GM19023 (cell line): ENCODE data around the gene ABHD12.
"Not testable (repeated sequence)": the region's sequence is repeated elsewhere in the genome, so short reads cannot be mapped to it uniquely, and the experiment has no call there.

Experiments used
- ATAC-seq: cut with Tn5 transposase; IDR thresholded peaks from one replicate; pipeline ENCODE4 v1.9.1; 2021; ENCODE audit warnings: mild to moderate bottlenecking, moderate library complexity; ENCODE audit not compliant: unreplicated experiment

ABHD12 gene

DNA sequence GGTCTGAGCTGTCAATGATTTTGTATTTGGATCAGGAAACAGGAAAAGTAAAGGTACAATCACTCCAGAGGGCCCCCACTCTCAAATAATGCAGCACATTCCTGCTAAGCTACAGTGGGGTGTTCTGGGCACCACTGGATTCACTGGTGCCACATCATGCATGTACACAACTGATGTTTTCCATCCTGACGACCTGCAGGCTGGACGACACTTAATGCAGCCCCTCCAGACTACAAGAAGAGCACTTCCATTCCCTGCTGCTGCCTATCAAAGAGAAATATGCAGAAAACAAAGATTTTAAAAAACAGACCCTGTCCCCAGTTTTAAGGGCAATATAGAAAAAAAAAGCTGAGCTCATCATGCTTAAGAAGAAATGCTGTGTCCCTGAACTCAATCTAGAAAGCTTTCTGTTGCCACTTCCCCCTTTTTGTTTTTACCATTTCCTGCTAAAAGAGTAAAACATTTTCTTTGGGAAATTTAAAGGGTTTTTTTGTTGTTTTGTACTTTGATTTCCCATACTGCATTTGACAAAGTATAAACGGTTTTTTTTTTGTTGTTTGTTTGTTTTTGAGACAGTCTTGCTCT, 35.5 kb downstream of the ABHD12 start:
- ATAC-seq, result no peak

DNA sequence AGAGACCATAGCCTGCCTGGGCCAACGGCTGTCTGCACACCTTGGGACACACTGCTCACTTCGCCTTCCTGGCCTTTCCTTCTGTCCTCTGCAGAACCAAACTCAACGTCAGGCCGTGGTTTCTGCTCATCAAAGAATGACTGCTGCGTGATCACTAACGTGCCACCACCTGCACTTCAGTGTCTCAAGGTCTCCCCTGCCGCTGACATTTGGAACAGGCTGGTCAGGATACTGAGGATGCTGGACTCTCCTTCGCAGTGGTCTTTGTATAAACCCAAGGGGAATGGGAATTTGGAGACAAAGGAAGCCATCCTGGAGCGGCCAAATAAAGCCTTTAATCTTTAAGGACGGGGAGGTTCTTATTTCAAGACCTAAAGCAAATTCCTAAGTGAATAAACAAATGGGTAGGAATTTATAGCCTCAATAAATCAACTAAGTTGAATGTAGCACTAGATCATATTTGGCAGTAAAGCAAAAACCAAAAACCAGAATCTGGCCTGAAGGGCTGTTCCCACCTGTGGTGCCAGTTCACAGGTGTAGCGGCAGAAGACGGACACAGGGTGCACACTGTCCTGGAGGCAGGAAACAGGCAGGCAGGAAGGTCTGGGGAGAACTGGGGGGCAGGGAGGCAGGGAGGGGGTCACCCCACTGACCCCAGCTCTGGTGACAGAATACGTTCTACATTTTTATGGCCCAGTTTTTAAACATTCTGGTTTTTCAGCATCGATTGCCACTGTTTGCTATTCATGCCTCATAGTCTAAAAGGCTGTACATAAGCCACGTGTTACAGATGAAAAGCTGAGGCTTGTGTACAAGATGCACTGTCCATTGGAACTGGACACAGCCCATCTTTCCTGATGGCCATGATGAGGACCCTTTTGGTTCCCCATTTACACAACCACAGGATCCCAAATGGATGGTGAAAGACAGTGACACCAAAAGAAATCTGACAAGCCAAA, 36.6 kb downstream of the ABHD12 start:
- ATAC-seq, result no peak

DNA sequence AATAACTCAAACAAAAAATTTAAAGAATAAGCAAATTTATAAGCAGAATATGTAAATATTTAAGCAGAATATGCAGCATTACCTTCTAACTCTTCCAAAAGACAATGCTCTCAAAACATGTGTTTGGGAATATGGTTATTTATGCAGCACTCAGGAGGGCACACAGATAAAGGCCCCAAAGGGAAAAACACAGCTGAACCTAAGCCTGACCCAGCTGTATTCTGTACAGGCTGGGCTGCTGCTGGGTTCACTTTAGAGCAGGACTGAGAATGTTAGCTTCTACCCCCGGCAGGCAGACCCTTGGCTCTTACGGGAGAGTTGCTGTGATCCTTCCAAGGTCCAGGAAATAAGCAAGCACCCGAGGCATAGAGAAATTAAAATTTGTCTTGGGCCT, 37.3 kb downstream of the ABHD12 start:
- no peak for ATAC-seq

DNA sequence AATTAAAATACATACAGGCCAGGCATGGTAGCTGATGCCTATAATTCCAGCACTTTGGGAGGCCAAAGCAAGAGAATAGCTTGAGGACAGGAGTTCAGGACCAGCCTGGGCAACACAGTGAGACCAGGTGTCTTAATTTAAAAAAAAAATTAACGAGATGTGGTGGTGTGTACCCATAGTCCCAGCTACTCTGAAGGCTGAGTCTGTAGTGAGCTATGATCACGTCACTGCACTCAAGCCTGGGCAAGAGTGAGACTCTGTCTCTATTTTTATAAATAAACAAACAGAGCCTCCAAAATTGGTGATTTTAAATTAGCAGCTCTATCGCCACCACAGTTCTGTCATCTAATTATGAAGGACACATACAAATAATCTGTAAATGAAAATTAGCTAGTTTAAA, 37.9 kb downstream of the ABHD12 start:
- ATAC-seq, result no peak

DNA sequence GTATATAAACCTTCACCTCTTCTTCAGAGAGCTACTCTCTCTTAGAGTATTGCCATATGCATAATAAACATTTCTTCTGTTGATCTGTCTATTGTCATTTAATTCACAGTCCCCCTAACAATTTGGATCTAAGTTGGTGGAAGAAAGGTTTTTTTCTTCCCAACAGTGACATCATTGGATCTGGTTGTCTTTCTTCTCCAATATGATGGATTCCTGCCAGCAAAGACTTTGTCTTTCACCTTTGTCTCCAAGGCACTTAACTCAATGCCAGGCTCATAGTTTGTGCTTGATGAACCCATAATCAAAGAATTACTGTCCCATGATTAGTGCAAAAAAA, 39.6 kb downstream of the ABHD12 start:
- no peak for ATAC-seq

DNA sequence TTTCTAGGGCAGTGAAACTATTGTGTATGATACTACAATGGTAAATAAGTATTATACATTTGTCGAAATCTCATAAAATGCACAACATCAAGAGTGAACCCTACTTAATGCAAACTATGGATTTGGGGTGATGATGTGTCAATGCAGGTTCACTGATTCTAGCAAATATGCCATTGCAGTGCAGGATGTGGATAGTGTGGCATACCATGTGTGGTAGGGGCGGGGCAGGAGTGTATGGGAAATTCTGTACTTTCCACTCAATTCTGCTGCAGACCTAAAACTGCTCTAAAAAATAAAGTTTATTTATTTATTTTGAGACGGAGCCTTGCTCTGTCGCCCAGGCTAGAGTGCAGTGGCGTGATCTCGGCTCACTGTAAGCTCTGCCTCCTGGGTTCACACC, 44.3 kb downstream of the ABHD12 start:
- no peak for ATAC-seq

DNA sequence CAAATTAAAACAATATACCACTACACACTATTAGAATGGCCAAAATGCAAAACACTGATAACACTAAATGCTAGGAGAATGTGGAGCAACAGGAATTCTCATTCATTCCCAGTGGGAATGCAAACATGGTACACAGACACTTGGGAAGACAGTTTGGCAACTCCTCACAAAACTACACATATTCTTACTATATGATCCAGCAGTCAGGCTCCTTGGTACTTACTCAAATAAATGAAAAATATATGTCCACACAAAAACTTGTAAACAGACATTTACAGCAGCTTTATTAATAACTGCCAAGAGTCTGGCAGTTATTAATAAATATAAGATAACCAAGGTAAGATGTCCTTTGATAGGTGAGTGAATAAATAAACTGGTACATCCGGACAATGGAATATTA, 44.9 kb downstream of the ABHD12 start:
- ATAC-seq, result no peak

DNA sequence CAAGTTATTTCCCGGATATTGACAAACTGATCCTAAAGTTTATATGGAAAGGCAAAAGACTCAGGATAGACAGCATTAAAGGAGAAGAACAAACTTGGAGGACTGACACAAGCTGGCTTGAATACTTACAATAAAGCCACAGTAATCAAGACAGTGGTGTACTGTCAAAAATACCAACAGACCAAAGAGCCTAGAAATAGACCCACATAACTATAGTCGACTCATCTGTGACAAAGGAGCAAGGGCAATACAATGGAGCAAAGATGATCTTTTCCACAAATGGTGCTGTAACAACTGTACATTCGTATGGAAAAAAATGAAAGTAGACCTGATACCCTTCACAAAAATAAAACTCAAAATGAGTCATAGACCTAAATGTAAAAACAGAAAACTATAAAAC, 46.0 kb downstream of the ABHD12 start:
- no peak for ATAC-seq

DNA sequence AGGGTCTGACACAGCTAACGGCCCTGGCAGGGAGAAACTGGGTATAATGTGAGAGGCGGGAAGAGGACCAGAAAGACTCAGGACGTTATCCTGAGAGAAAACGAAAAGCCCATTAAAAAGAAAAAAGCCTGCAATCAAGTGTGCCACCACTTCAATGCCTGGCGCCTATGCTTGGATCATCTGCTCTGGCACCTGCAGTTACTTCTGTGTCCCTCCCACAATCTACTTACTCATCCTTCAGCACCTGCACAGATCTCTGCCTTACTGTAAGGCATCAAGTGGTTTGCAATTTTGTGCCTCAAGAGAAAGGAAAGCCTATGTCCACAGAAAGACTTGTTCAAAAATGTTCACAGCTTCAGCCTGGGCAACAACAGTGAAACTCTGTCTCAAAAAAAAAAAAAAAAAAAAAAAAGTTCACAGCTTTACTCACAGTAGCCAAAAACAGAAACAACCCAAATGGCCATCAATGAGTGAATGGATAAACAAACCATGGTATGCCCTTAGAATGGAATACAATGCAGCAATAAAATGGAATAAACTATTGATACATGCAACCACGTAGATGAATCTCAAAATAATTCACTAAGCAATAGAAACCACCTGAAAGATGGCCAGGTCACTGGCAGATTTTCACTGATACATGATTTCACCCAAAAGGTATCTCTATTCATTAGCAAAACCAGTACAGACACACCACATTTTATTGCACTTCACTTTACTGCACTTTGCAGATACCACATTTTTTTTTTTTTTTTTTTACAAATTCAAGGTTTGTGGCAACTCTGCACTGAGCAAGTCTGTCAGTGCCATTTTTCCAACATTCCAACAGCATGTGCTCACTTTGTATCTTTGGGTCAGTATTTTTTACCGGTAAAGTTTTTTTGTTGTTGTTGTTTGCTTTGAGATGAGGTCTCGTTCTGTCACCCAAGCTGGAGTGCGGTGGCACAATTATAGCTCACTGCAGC, 48.6 kb downstream of the ABHD12 start:
- ATAC-seq, result no peak

DNA sequence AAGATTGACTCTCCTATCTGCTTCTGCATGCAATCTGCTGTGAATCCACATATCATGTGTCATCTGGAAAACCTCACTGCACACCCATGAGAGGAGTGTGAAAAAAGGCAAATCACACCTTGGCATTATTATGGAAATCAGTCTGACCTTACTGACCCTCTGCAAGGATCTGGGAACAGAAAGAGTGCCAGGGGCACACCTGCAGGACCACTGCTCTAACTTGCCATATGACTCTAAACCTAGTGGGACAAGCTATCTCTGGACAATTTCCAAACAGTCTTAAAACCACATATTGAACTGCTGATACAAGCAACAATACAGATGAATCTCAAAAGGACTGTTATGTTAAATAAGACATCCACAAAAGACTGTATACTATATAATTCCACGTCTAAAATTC, 50.3 kb downstream of the ABHD12 start:
- no peak for ATAC-seq

DNA sequence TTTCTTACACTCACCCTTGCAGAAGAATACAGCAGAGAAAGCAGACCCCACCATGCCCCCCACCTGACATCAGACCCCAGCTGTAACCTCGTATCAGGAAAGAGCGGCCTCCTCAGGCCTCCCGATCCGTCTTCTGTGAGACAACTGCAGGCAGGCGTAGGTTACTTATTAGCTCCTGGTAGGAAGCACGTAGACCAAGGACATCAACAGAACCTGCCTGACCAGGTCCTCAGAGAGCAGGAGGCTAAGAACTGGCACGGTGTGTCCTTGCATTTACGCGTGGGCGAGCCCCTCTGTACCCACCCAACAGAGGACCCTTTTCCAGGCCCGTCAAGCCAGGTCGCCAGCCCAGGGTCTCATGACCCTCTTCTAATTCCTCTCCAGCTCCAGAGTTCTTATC, 51.0 kb downstream of the ABHD12 start:
- ATAC-seq, result no peak

DNA sequence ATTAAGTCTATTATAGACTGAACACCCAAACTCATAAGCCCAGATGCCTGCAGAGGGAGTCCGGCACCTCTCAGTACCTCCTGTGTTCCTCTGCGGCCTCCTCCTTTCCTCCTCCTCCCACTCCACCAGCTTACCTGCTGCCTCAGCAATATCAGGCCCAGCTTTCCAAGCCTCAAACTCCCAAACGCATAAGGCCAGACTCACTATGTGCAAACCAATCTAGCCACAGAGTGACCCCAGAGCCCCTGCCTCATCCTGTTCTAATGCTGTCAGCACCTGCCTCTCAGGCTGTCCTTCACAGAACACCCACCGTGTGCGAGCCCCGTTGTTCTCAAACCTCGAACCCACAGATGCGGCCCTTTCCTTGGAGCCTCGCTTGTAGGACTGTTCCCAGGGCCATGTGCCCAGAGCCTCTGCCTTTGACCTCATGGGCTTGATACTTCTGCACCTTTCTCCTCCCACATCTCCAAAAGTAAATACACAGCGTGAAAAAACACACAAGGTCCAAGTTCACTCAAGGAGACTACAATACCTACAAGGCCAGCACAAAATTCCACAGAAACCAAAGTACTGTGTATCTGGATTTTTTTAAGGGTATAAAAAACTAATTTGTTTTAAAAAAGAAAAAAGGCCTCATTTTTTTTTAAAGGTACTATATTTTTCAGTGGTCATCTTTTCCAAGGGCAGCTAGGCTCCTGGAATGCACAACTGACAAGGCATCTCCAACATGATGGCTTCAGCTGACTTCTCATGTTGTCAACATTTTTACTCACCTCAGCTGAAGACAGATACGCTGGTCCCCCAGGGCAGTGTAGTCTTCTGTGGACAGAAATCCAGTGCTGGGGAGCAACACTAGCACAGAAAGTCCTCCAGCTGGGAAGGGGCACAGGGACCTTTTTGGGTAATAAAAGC, 52.3 kb downstream of the ABHD12 start:
- ATAC-seq, result no peak

DNA sequence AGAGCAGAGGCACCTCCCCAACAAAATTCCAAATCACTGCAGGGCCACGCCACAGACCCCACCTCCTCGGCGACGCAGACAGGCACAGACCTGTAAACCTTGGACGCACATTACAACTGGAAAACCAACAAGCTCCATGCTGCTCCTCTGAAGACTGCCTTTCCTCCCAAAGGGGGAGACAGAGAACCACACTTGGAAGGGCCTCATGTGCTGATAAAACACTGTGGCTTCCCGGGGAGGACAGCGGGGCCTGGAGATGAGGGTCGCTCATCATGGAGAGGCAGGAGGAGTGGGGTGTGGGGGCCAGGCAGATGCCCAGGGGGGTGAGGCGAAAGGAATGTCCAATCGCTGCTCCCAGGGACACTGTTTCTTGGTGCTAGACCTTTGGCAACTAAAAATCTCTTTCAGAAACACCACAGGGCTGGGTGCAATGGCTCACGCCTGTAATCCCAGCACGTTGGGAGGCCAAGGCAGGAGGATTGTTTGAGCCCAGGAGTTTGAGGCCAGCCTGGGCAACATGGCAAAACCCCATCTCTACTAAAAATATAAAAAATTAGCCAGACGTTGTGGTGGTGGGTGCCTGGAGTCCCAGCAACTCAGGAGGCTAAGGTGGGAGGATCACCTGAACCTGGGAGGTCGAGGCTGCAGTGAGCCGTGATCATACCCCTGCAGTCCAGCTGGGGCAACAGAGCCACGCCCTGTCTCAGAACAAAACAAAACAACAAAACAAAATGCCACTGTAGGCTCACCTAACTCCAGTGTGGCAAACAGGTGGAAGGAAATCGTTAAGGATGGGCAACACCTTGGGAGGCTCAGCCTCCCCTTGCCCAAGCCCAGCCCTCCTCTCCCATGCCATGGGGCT, 53.8 kb downstream of the ABHD12 start:
- no peak for ATAC-seq

DNA sequence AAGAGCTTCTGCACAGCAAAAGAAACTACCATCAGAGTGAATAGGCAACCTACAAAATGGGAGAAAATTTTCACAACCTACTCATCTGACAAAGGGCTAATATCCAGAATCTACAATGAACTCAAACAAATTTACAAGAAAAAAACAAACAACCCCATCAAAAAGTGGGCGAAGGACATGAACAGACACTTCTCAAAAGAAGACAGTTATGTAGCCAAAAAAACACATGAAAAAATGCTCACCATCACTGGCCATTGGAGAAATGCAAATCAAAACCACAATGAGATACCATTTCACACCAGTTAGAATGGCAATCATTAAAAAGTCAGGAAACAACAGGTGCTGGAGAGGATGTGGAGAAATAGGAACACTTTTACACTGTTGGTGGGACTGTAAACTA, 55.7 kb downstream of the ABHD12 start:
- ATAC-seq, result not testable (repeated sequence)

DNA sequence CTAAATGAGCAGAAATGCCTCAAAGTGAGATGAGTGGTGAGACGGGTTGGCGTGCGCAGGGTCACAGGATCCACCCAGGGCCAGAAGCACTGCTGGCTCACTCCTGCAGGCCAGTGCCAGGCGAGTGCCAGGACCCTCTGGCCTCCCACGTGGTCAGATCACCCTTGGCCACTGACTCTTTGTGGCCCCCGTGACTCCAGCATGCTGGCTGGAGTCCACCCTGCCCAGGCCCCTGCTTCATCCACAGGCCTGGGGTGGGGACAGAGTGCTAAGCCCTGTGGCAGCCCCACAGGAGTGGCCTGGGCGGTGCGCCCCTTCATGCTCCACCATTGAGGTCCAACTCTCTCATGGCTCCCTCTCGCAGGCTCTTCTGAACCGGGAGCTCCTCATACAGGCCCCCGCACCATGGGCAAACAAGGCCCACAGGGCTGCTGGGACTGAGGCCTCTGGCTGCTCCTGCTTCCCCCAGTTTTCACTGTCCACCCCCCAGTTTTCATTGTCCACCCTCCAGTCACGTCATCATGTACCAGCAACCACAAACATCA, 61.6 kb downstream of the ABHD12 start:
- no peak for ATAC-seq

DNA sequence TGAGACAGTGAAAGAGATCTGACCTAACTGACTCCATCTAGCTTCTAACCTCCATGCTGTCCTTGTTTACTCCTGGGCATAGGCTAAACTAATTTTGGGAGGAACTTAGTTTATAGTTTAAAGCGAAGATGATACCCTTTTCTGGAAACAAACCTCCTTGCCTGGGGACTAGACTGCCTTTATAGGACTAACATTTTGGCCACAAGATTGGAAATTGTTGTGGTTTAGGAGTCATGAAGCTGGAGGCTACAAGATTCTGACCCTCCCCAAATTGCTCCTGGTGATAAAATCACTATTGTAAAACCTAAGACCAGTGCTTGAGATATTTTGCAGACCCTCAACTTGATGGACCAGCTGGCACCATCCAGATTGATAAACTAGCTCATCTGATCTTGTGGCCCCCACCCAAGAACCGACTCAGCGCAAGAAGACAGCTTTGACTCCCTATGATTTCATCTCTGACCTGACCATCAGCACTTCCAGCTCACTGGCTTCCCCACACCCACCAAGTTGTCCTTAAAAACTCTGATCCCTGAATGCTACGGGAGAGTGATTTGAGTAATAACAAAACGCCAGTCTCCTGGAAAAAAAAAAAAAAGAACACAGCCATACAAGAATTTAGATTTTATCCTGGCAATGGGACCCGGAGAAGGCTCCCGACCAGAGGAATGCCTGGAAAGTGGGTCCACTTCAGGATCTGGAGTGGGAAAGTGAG, 63.0 kb downstream of the ABHD12 start:
- no peak for ATAC-seq

DNA sequence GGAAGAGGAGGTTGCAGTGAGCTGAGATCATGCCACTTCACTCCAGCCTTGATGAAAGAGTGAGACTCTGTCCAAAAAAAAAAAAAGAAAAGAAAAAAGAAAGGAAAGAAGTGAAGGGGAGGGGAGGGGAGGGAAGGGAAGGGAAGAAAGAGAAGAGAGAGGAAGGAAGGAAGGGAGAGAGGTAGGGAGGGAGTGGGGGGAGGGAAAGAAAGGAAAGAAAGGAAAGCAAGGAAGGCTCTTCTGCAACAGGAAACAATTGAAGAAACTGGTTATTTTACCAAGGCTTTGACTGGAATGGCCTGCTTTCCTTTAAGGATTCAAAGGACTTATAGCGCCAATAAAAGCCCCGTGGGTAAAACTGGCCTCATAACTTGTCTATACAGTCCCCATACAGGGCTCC, 64.6 kb downstream of the ABHD12 start:
- no peak for ATAC-seq

DNA sequence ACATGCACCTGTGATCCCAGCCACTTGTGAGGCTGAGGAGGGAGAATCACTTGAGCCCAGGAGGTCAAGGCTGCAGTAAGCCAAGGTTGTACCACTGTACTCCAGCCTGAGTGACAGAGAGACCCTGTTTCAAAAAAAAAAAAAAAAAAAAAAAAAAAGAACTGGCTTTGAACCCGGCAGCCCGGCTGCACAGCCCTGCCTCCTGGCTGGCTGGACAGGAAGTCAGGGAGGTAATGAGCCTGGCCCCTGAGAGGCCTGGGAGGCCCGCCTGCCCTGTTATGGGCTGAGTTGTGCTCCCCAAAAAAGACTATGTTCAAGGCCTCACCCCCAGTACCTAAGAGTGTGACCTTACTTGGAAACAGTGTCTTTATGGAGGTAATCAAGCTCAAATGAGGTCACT, 65.6 kb downstream of the ABHD12 start:
- no peak for ATAC-seq

DNA sequence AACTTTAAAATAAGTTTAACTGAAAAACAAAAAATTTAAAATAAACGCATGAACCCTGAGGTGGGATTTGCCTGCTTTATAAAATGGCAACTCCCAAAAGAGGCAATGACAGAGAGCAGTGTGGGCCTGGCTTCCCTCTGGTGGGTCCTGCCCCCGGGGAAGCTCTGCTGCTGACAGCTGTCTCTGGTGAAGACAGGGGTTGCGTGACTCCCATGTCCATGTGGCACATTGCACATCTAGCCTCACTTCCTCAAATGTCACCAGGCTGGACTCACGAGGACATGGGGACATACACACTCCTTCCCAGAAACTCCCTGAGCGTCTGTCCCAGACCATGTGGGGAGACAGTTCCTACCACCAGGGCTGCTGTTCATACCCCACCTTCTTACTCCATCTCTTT, 66.2 kb downstream of the ABHD12 start:
- no peak for ATAC-seq
